HepG2 (cell line): ENCODE measurements around the gene EMP2. TPM values are rescaled to one million over a fixed set of nuclear protein-coding genes. Genes with fewer than 3 reads are reported as not detected.

Source experiments
- ATAC-seq: fragments of 200-7000 bp; cut with Tn5 transposase; 3 replicates; pipeline ENCODE4 v1.9.1; 2020; ENCODE audit warnings: mild to moderate bottlenecking, moderate library complexity
- BruUV-seq: library from RNA; stranded (reverse); fragments of 400-500 nt; replicated peaks from 2 replicates; lab custom pipeline; 2021; lab: Mats Ljungman, UMichigan
- CTCF ChIA-PET: fragments of 300-600 bp; formaldehyde crosslinking; extraction: SDS; loops from one replicate; lab custom pipeline; 2021; ENCODE audit warnings: low total read pairs, inconsistent platforms, low intra/inter-chr PET ratio; lab: Yijun Ruan, JAX
- POLR2A ChIA-PET: fragments of 350-600 bp; sonication (Branson Sonifier 250); formaldehyde crosslinking; loops from one replicate; lab custom pipeline; 2020; ENCODE audit warnings: antibody characterized with exemption, inconsistent platforms; lab: Yijun Ruan, JAX
- DNase-seq: peaks from one replicate; pipeline ENCODE4 v3.0.0-alpha.2; 2015; ENCODE audit warnings: low spot score
- FAIRE-seq: peaks from 3 replicates; lab custom pipeline; 2011; peaks lifted over from hg19 to GRCh38; lab: Jason Lieb, UNC
- H2AFZ ChIP-seq: one replicate; pipeline ENCODE4 v1.6.1; 2011; ENCODE audit warnings: low read length, inconsistent platforms
- H3K27ac ChIP-seq: fragments of 300-600 bp; 3 replicates; pipeline ENCODE4 v1.8.0; 2011; ENCODE audit warnings: mixed run types, mild to moderate bottlenecking, mixed read lengths, low read length, inconsistent platforms; ENCODE audit not compliant: insufficient read depth; ENCODE audit errors: extremely low read length
- H3K27me3 ChIP-seq, 2 experiments: fragments of 200-600 bp in 1 of 2; 2 replicates in 1 of 2; 3 replicates in 1 of 2; pipeline versions ENCODE4 v1.6.0 to v1.8.0; 2011; ENCODE audit warnings: low read length in 2 of 2, mild to moderate bottlenecking in 2 of 2, moderate library complexity in 2 of 2, inconsistent platforms in 1 of 2; ENCODE audit not compliant: insufficient read depth in 2 of 2, control insufficient read depth in 1 of 2
- H3K36me3 ChIP-seq, 2 experiments: fragments of 200-600 bp in 1 of 2; replicated peaks in 1 of 2; 2 replicates in 1 of 2; 3 replicates in 1 of 2; pipeline versions ENCODE4 v1.5.1 to v1.8.0; 2011; ENCODE audit warnings: low read length in 2 of 2, inconsistent platforms in 1 of 2; ENCODE audit not compliant: insufficient read depth in 2 of 2, control insufficient read depth in 1 of 2
- H3K4me1 ChIP-seq: 2 replicates; pipeline ENCODE4 v1.5.1; 2012; ENCODE audit warnings: low read length, inconsistent platforms; ENCODE audit not compliant: insufficient read depth
- H3K4me2 ChIP-seq: 2 replicates; pipeline ENCODE4 v1.6.0; 2011; ENCODE audit warnings: low read depth, low read length, inconsistent platforms
- H3K4me3 ChIP-seq, 3 experiments: fragments of 200-600 bp in 1 of 3; sonication (generic), shearing (Covaris generic) in 1 of 3; replicated peaks in 1 of 3; 2 replicates each; pipeline ENCODE4 v1.5.1; 2011 to 2016; ENCODE audit warnings: low read length in 3 of 3, inconsistent platforms in 2 of 3, low read depth in 2 of 3, mild to moderate bottlenecking in 2 of 3, control low read depth in 1 of 3, mixed read lengths in 1 of 3; ENCODE audit not compliant: insufficient read depth in 1 of 3
- H3K79me2 ChIP-seq: one replicate; pipeline ENCODE4 v1.6.1; 2011; ENCODE audit warnings: low read length, inconsistent platforms; ENCODE audit not compliant: insufficient read depth
- H3K9ac ChIP-seq: 2 replicates; pipeline ENCODE4 v1.6.0; 2011; ENCODE audit warnings: mild to moderate bottlenecking, low read depth, low read length, inconsistent platforms; ENCODE audit not compliant: insufficient read depth
- H3K9me3 ChIP-seq: 2 replicates; pipeline ENCODE4 v1.5.1; 2012; ENCODE audit warnings: mild to moderate bottlenecking, low read length
- H4K20me1 ChIP-seq: 2 replicates; pipeline ENCODE4 v1.6.0; 2011; ENCODE audit warnings: inconsistent platforms, mild to moderate bottlenecking, low read length, moderate library complexity; ENCODE audit not compliant: insufficient read depth
- PITX1 ChIP-seq: sonication (generic); formaldehyde crosslinking; IDR thresholded peaks from 2 replicates; pipeline ENCODE4 v1.5.1; 2020; ENCODE audit warnings: mild to moderate bottlenecking, missing genetic modification reagents
- ZNF629 ChIP-seq: sonication (generic); formaldehyde crosslinking; conservative IDR thresholded peaks from 2 replicates; pipeline ENCODE4 v1.5.0; 2020; ENCODE audit warnings: missing genetic modification reagents
- ZNF646 ChIP-seq: sonication (generic); formaldehyde crosslinking; IDR thresholded peaks from 2 replicates; pipeline ENCODE4 v1.9.0; 2021; ENCODE audit warnings: mild to moderate bottlenecking, missing genetic modification reagents
- ZNF788 ChIP-seq: sonication (generic); formaldehyde crosslinking; IDR thresholded peaks from 2 replicates; pipeline ENCODE4 v1.5.0; 2020; ENCODE audit warnings: mild to moderate bottlenecking, missing genetic modification reagents, borderline replicate concordance
- WGBS: methylation state at CpG from one replicate; pipeline ENCODE4 v1.1.6; 2017; ENCODE audit warnings: low lambda C conversion rate; 5-methylcytosine and 5-hydroxymethylcytosine counted together
- in situ Hi-C: cut with HindIII; loops from 2 replicates; pipeline ENCODE4 v1.10.0; 2017; ENCODE audit warnings: low pct_unique_long_range_greater_than_20kb; ENCODE audit not compliant: extremely low pct_ligation_motif_present
- intact Hi-C: fragments of 100-400 bp; cut with micrococcal nuclease; formaldehyde crosslinking; loops from one replicate; pipeline ENCODE4 v1.10.0; 2022; ENCODE audit not compliant: unreplicated experiment
- polyA plus RNA-seq, 8 experiments: library from polyadenylated mRNA; depleted of rRNA in 3 of 8; stranded (reverse) in 7 of 8; unstranded in 1 of 8; fragments of >200 nt; fragmentation: Illumina TruSeq in 4 of 8; extraction: Trizol in 4 of 8; gene quantifications; 2 replicates each; pipeline versions ENCODE4 v1.2.1 to v1.2.3, GENCODE V29; 2011 to 2016; ENCODE audit warnings: low read depth in 4 of 8, missing spikeins in 1 of 8, mixed read lengths in 1 of 8; ENCODE audit not compliant: insufficient read depth in 1 of 8
- total RNA-seq, 5 experiments: library from RNA; depleted of rRNA; stranded (reverse); fragments of >200 nt; fragmentation: Illumina TruSeq; extraction: Trizol; gene quantifications; 2 replicates each; pipeline ENCODE4 v1.2.3, GENCODE V29; 2016; ENCODE audit warnings: low read depth in 1 of 5

The EMP2 gene
- total and polyA plus RNA-seq, 2 of the 13 experiments (the other 11 are each of a cell fraction or from before 2014, with no cell fraction given) = 24.6 to 91.2 TPM

GRCh38 chr16:10538583-10538982, 41.8 kb downstream of the EMP2 start:
- CTCF ChIA-PET = no interaction called here

More at GRCh38 chr16:10538583-10538982, 41.8 kb downstream of the EMP2 start:
- no peak for FAIRE-seq
- Histone ChIP-seq H3K9ac (no peak overlapping the region), H3K4me1 (peaks cover 9% of the 10 kb centered on the region), H3K27ac (no peak overlapping the region), H3K4me2 (no peak overlapping the region), H2AFZ (no peak overlapping the region), H4K20me1 (no peaks in the 10 kb centered on the region), H3K36me3 (peaks cover 30 to 76% of the 10 kb centered on the region in 2 experiments), H3K79me2 (no peaks in the 10 kb centered on the region), H3K27me3 (no peaks in the 10 kb centered on the region), H3K4me3 (no peak overlapping the region), H3K9me3 (no peaks in the 10 kb centered on the region)
- in situ Hi-C loops = no loop called here
- POLR2A ChIA-PET = no interaction called here
- TF ChIP-seq PITX1 (CRISPR knock-in tag) (no peak), ZNF629 (CRISPR knock-in tag) (peak; percentile 81), ZNF646 (CRISPR knock-in tag) (no peak), ZNF788 (CRISPR knock-in tag) (0 out of 2 replicates have a peak, but pooled peaks have one; percentile 1)
- no peak for DNase-seq
- no TSS peak for BruUV-seq
- WGBS = 97% methylated on average over 2 of the region's 2 CpGs
- no peak for ATAC-seq
- intact Hi-C loops = no loop called here
